Prostate gland (tissue), 2 donors: ENCODE results near the gene PPP1R14C.

ENCODE experiments used
- POLR2A ChIP-seq: fragments of 450-650 bp; IDR thresholded peaks from one replicate; pipeline ENCODE4 v1.6.1; 2016; ENCODE audit warnings: antibody characterized with exemption, mild to moderate bottlenecking
- POLR2AphosphoS5 ChIP-seq: sonication (generic); formaldehyde crosslinking; IDR thresholded peaks from one replicate; pipeline ENCODE4 v1.6.1; 2017; ENCODE audit warnings: antibody characterized with exemption
- TF ChIP-seq, protein P1 (sequence below), 4 experiments: fragments of 200-600 bp in 2 of 4; fragments of 450-650 bp in 2 of 4; sonication (generic) in 2 of 4; IDR thresholded peaks; 1 replicate in 3 of 4; 2 replicates in 1 of 4; pipeline ENCODE4 v1.5.1; 2016 to 2019; ENCODE audit warnings: antibody characterized with exemption in 4 of 4, mild to moderate bottlenecking in 2 of 4, moderate library complexity in 2 of 4

DNA sequence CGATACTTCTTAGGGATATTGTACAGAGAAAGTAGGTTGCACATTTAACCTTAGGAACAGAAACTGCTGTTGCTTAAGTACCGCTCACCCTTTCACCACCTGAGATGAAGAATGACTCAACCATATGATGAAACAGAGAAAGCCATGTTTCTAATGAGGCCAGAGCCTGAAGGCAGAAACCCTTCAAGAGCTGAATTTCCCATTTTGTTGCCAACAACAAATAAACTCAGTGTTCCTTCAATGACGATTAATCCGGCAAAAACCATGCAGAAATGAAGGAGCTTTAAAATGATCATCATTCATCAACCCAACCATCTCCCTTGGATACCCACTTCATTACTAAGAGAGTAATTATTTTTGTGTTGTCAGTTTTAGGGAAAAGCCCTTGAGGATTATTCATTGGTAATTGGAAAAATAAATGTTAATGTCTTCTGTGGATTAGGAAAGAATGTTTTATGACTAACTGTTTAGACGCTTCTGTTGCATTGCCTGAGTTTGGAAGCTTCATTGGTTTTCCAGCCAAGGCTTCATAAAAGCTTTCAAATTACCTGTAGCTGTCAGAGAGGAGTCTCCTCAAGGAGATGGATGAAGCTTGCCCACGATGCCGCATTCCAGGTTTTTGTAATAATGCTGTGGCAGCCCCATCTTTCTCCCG is 113.9 kb downstream of the PPP1R14C start:
- no peak for TF ChIP-seq POLR2A
- TF ChIP-seq, protein P1, sequence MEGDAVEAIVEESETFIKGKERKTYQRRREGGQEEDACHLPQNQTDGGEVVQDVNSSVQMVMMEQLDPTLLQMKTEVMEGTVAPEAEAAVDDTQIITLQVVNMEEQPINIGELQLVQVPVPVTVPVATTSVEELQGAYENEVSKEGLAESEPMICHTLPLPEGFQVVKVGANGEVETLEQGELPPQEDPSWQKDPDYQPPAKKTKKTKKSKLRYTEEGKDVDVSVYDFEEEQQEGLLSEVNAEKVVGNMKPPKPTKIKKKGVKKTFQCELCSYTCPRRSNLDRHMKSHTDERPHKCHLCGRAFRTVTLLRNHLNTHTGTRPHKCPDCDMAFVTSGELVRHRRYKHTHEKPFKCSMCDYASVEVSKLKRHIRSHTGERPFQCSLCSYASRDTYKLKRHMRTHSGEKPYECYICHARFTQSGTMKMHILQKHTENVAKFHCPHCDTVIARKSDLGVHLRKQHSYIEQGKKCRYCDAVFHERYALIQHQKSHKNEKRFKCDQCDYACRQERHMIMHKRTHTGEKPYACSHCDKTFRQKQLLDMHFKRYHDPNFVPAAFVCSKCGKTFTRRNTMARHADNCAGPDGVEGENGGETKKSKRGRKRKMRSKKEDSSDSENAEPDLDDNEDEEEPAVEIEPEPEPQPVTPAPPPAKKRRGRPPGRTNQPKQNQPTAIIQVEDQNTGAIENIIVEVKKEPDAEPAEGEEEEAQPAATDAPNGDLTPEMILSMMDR (IDR thresholded peaks at IDR 0.05), result no peak
- no peak for TF ChIP-seq POLR2AphosphoS5
